NB4 (cell line): ENCODE results near the gene MOB2.

Experiments used
- DNase-seq: peaks from one replicate; pipeline ENCODE4 v3.0.0; 2010; ENCODE audit warnings: low read depth
- H3K4me3 ChIP-seq: one replicate; pipeline ENCODE4 v1.5.1; 2011; ENCODE audit warnings: mild to moderate bottlenecking, low read depth, low read length, moderate library complexity
- MYC ChIP-seq: IDR thresholded peaks from 2 replicates; pipeline ENCODE4 v1.6.1; 2011; ENCODE audit warnings: low read depth, low read length
- POLR2A ChIP-seq: IDR thresholded peaks from 2 replicates; pipeline ENCODE4 v1.6.1; 2011; ENCODE audit warnings: mild to moderate bottlenecking; ENCODE audit not compliant: insufficient read length; ENCODE audit errors: extremely low read depth
- TF ChIP-seq, protein P1 (sequence below): IDR thresholded peaks from 2 replicates; pipeline ENCODE4 v1.6.1; 2011; ENCODE audit warnings: low read depth, low read length
- TF ChIP-seq, protein P2 (sequence below): IDR thresholded peaks from one replicate; pipeline ENCODE4 v1.5.1; 2012; ENCODE audit warnings: low read depth, low read length

The MOB2 gene

GRCh38 chr11:1487851-1488574 lies 1.4 kb upstream of the MOB2 start:
- DNase-seq = peak; percentile 54
- H3K4me3 ChIP-seq = no peak overlapping the region
- TF ChIP-seq POLR2A = no peak
- TF ChIP-seq MYC = no peak
- TF ChIP-seq, protein P1, sequence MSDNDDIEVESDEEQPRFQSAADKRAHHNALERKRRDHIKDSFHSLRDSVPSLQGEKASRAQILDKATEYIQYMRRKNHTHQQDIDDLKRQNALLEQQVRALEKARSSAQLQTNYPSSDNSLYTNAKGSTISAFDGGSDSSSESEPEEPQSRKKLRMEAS = no peak
- TF ChIP-seq, protein P2, sequence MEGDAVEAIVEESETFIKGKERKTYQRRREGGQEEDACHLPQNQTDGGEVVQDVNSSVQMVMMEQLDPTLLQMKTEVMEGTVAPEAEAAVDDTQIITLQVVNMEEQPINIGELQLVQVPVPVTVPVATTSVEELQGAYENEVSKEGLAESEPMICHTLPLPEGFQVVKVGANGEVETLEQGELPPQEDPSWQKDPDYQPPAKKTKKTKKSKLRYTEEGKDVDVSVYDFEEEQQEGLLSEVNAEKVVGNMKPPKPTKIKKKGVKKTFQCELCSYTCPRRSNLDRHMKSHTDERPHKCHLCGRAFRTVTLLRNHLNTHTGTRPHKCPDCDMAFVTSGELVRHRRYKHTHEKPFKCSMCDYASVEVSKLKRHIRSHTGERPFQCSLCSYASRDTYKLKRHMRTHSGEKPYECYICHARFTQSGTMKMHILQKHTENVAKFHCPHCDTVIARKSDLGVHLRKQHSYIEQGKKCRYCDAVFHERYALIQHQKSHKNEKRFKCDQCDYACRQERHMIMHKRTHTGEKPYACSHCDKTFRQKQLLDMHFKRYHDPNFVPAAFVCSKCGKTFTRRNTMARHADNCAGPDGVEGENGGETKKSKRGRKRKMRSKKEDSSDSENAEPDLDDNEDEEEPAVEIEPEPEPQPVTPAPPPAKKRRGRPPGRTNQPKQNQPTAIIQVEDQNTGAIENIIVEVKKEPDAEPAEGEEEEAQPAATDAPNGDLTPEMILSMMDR = no peak

DNA sequence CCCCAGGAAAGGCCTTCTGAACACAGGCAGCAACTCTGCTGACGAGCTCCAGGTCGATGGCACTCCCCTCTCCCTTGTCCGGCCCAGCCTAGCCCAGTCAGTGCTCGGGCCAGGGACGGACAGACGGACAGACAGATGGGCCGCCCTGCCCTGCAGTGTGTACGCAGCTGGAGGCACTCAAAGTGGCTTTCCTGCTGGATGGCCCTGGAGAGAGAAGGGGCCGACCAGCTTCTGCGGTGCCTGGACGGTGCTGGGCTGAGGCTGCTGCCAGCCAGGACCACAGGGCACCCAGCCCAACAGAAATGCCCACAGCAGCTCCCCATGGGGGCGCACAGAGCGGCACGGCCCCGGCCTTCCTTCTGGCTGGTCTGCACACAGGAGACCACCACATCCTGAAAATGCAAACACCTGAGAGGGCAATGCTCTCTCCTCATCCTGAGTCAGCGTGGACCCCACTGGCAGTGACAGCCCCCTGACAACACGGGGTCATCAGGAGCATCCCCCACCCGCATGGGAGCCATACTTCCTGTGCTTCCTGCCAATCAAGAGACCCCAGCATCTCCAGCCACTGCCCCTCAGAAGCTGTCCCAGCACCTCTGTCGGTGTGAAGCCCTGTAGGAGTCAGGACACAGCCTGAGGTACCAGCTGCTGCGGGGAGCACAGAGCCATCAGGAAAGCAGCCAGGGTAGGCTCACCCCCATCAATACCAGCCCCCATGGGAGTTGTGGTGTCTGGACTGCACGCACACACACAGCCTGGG lies 692 bp upstream of the MOB2 start:
- no peak overlapping the region for H3K4me3 ChIP-seq
- DNase-seq = no peak
- TF ChIP-seq, protein P1 = no peak
- no peak for TF ChIP-seq POLR2A
- TF ChIP-seq, protein P2 = no peak
- TF ChIP-seq MYC = no peak

DNA sequence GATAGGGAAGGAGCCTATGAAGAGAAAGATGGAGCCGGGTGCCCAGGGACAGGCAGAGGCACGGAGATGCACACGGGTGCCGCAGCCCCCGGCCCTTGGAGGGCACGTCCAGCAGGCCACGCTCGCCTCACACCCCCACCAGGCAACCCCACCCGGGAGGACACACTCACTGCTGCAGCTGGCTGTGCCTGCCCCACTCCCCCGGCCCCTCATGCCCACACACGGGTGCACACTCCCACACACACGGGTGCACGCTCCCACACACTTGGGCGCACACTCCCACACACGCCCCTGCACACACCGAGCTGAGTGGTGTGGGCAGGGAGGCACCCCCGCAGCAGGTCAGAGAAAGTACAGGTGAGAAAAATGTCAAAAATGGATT lies 1.1 kb downstream of the MOB2 start:
- no peak for DNase-seq
- H3K4me3 ChIP-seq = no peak overlapping the region
- TF ChIP-seq, protein P2 = no peak
- TF ChIP-seq, protein P1 = no peak
- TF ChIP-seq MYC = no peak
- no peak for TF ChIP-seq POLR2A

- no peak for DNase-seq
- no peak overlapping the region for H3K4me3 ChIP-seq
- no peak for TF ChIP-seq POLR2A
- TF ChIP-seq, protein P1 = no peak
- TF ChIP-seq, protein P2 = no peak
- no peak for TF ChIP-seq MYC
These were observed 1.7 kb downstream of the MOB2 start for GRCh38 chr11:1484695-1485503.

GRCh38 chr11:1484061-1484671 lies 2.4 kb downstream of the MOB2 start:
- TF ChIP-seq, protein P2 = no peak
- TF ChIP-seq, protein P1 = no peak
- no peak for TF ChIP-seq POLR2A
- TF ChIP-seq MYC = no peak
- no peak overlapping the region for H3K4me3 ChIP-seq
- no peak for DNase-seq
